Osteocyte (in vitro differentiated cells): ENCODE data around the gene TRAPPC4. TPM values are rescaled to one million over a fixed set of nuclear protein-coding genes. Genes with fewer than 3 reads are reported as not detected.

Experiments
- DNase-seq: peaks from one replicate; pipeline ENCODE4 v3.0.0; 2021; ENCODE audit warnings: mixed read lengths; ENCODE audit not compliant: unreplicated experiment; ENCODE audit errors: extremely low spot score
- H3K27ac Mint-ChIP-seq: one replicate; pipeline ENCODE4 v1.8.0; 2021; ENCODE audit warnings: mild to moderate bottlenecking, mixed read lengths; ENCODE audit not compliant: unreplicated experiment
- H3K27me3 Mint-ChIP-seq: one replicate; pipeline ENCODE4 v1.8.0; 2021; ENCODE audit warnings: mixed read lengths; ENCODE audit not compliant: unreplicated experiment
- H3K36me3 Mint-ChIP-seq: one replicate; pipeline ENCODE4 v1.8.0; 2021; ENCODE audit warnings: mixed read lengths; ENCODE audit not compliant: unreplicated experiment
- H3K4me1 Mint-ChIP-seq: one replicate; pipeline ENCODE4 v1.8.0; 2021; ENCODE audit warnings: mixed read lengths; ENCODE audit not compliant: unreplicated experiment
- H3K4me3 Mint-ChIP-seq: one replicate; pipeline ENCODE4 v1.8.0; 2021; ENCODE audit warnings: mild to moderate bottlenecking, moderate library complexity, mixed read lengths; ENCODE audit not compliant: unreplicated experiment
- H3K9me3 Mint-ChIP-seq: one replicate; pipeline ENCODE4 v1.8.0; 2021; ENCODE audit warnings: mixed read lengths; ENCODE audit not compliant: unreplicated experiment
- CTCF ChIP-seq: fragments of 200-600 bp; sonication (generic); IDR thresholded peaks from 2 replicates; pipeline ENCODE4 v1.5.0; 2021; ENCODE audit warnings: antibody characterized with exemption, mild to moderate bottlenecking, moderate library complexity
- total RNA-seq: library from RNA; stranded (reverse); gene quantifications from 2 replicates; pipeline ENCODE4 v1.2.1, GENCODE V29; 2021

The TRAPPC4 gene
- total RNA-seq, 1 donor from 2014 or later = 75.3 TPM

DNA sequence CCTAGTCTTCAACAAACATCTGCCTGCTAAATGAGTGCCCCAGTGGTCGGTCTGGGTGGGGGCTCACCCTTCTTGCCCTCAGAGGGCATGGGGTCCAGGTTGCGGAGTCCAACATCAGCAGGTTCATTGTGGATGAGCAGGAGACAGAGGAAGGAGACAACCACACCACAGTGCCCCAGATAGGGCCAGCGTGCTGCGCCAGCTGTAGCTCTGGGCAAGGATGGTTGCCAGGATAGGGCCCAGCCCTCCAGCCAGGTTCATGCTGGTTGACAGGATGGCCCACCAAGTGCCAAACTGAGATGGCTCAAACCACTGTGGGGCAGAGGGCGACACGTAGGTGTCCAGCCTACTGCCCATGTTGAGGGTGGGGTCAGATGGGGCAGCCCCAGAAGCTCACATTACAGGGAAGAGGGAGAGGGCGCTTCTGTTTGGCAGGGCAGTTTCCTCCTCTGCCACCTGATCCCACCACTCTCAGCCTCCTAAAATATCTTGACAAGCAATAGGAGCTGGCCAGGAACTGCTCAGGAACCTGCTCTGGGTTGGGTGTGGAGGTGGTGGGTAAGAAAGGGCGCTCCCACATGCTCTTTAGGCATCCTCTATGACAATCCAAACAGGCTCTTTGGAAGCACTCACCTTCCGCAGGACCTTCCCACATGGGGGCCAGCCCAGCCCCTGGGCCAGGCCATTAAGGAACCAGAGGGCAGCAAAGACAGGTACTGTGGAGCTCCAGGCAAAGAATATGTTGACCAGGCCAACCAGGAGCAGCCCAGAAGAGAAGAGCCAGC is 9.2 kb downstream of the TRAPPC4 start:
- Mint-ChIP-seq H3K27me3 (no peaks in the 10 kb centered on the region), H3K9me3 (no peaks in the 10 kb centered on the region), H3K4me3 (no peak overlapping the region), H3K4me1 (peaks cover 19% of the 10 kb centered on the region), H3K27ac (no peak overlapping the region), H3K36me3 (peaks cover 12% of the 10 kb centered on the region)
- DNase-seq = no peak
- TF ChIP-seq CTCF = no peak

DNA sequence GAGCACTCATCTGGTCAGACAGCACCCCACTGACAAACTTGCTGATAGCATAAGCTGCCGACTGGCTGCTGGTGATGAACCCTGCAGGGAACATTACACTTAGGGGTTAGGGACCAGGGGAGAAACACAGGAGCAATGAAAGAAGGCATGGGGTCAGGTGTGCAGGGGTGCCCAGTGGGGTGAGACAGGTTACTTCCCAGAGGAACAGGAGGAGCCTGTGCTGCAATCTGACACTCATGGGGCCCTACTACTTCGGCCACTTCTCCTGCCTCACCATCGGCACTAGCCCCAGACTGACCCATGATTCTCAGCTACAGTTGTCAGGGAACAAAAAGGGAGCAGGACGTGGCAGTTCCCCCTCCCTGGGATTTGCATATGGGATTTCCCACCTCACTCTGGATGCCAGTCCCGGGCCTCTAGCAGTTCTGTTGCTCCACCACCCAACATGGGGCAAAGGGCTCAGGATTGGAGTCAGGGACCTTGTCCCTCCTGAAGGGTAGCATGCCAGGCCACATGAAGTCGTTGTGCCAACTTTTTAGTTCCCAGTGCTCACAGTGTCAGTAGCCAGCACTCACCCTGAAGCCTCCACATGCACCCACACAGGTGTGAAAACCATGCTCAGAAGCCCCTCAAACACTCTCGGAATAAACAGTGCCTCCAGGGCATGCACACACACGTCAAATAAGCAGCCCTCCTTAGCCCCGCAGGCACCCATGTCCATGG is 9.9 kb downstream of the TRAPPC4 start:
- H3K36me3 Mint-ChIP-seq = peaks cover 7% of the 10 kb centered on the region
- H3K27ac Mint-ChIP-seq = no peak overlapping the region
- H3K4me1 Mint-ChIP-seq = peaks cover 18% of the 10 kb centered on the region
- TF ChIP-seq CTCF = no peak
- no peak for DNase-seq
- H3K27me3 Mint-ChIP-seq = no peaks in the 10 kb centered on the region
- H3K4me3 Mint-ChIP-seq = peak overlapping the region; percentile 79
- H3K9me3 Mint-ChIP-seq = no peaks in the 10 kb centered on the region

GRCh38 chr11:119029069-119029339 is 10.4 kb downstream of the TRAPPC4 start:
- no peak for DNase-seq
- peaks cover 17% of the 10 kb centered on the region for H3K4me1 Mint-ChIP-seq
- TF ChIP-seq CTCF = no peak
- no peak overlapping the region for H3K27ac Mint-ChIP-seq
- no peaks in the 10 kb centered on the region for H3K9me3 Mint-ChIP-seq
- peaks cover 6% of the 10 kb centered on the region for H3K36me3 Mint-ChIP-seq
- peak overlapping the region; percentile 79 for H3K4me3 Mint-ChIP-seq
- H3K27me3 Mint-ChIP-seq = no peaks in the 10 kb centered on the region

- Mint-ChIP-seq H3K9me3 (no peaks in the 10 kb centered on the region), H3K27me3 (no peaks in the 10 kb centered on the region), H3K4me1 (peaks cover 17% of the 10 kb centered on the region), H3K36me3 (peaks cover 1% of the 10 kb centered on the region), H3K4me3 (peak overlapping the region; percentile 79), H3K27ac (no peak overlapping the region)
- no peak for TF ChIP-seq CTCF
- no peak for DNase-seq
Measured at GRCh38 chr11:119029340-119030028, 10.9 kb downstream of the TRAPPC4 start.

DNA sequence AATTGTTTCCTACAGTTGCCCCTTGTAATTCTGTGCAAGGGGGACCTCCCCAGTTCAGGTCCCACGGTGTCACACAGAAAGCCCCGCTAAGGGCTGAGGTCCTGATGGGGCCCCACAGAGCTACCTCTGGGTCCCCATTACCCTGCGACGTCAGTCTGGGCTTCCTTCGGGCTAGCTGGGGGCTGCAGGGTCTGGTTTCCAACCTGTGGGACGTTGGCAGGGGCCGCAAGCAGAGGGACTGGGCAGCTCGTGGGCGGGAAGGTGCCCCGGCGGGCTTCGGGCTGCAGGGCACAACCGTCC is 11.4 kb downstream of the TRAPPC4 start:
- DNase-seq = no peak
- Mint-ChIP-seq H3K27me3 (no peaks in the 10 kb centered on the region), H3K4me3 (peak overlapping the region; percentile 79), H3K27ac (no peak overlapping the region), H3K4me1 (peaks cover 17% of the 10 kb centered on the region), H3K9me3 (no peaks in the 10 kb centered on the region), H3K36me3 (no peaks in the 10 kb centered on the region)
- no peak for TF ChIP-seq CTCF
